Measurements from ENCODE around the gene CDC14B.
"Not testable (repeated sequence)": the region's sequence is repeated elsewhere in the genome, so short reads cannot be mapped to it uniquely, and the experiment has no call there.

CDC14B gene

DNA sequence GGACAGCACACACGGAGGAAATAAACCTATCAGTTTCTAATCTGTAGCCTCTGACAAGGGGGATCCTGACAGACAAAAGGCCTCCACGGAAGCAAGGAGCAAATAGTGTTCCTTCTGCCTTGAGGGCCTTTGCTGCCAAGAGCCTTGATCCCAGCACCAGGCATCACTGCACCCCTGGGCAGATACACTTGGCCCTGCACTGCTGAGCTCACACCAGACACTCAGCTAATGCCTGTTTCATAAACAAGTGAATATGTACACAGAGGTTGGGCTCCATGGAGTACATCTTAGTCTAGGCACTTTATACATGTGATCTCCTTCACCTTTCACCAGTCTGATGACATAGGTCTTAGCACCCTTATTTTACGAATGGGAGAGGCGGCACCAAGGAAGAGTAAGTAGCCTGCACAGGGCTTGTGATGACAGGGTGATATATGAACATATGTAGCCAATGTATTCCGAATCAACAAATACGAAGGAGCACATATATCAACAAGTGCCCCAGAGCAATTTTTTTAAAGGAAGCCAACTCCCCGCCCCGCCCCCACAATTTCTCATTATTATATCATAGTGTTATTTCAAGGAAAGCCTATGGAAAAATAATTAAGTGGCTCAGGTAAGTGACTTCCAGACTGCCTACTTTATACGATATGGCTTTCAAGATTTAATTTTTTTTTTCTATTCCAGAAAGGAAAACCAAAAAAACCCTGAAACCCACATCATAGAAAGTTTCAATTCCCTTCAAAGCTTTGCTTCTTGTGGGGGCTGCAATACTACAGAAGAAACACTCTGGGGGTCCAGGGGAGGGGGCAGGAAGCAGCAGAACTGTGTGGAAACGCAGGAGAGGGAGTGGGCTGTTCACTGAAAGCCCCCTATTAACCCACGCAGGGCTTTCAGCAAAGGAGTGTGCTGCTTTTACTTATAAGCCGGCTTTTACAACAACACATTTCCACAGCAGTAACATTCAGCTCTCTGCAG lies 32.0 kb downstream of the CDC14B start:
- H3K4me1 ChIP-seq (ENCODE audit: insufficient read depth, low read length, poor library complexity, severe bottlenecking) = no peaks in the 10 kb centered on the region
- H2AFZ ChIP-seq (ENCODE audit: low read length) = no peak overlapping the region
- no peaks in the 10 kb centered on the region for H4K20me1 ChIP-seq (ENCODE audit: insufficient read depth, low read length, poor library complexity, severe bottlenecking)
- no peaks in the 10 kb centered on the region for H3K36me3 ChIP-seq (ENCODE audit: insufficient read depth, low read length)
- H3K9me3 ChIP-seq (ENCODE audit: insufficient read depth, low read depth, low read length) = no peaks in the 10 kb centered on the region
- no peaks in the 10 kb centered on the region for H3F3A ChIP-seq (ENCODE audit: low read depth)
- H3K4me2 ChIP-seq (ENCODE audit: low read depth, low read length, poor library complexity, severe bottlenecking) = no peak overlapping the region
- H3K79me2 ChIP-seq (ENCODE audit: insufficient read depth, low read length) = no peaks in the 10 kb centered on the region
- no peaks in the 10 kb centered on the region for H3K27me3 ChIP-seq (ENCODE audit: insufficient read depth, low read length, poor library complexity, severe bottlenecking)
- no peaks in the 10 kb centered on the region for H3K9me2 ChIP-seq (replicated peaks; ENCODE audit: low read depth, low read length)
- no peak overlapping the region for H3K9ac ChIP-seq (ENCODE audit: low read depth, low read length, poor library complexity, severe bottlenecking)
- no peak for TF ChIP-seq EZH2phosphoT487 (IDR thresholded peaks at IDR 0.05; ENCODE audit: borderline replicate concordance)
- TF ChIP-seq, protein P1, sequence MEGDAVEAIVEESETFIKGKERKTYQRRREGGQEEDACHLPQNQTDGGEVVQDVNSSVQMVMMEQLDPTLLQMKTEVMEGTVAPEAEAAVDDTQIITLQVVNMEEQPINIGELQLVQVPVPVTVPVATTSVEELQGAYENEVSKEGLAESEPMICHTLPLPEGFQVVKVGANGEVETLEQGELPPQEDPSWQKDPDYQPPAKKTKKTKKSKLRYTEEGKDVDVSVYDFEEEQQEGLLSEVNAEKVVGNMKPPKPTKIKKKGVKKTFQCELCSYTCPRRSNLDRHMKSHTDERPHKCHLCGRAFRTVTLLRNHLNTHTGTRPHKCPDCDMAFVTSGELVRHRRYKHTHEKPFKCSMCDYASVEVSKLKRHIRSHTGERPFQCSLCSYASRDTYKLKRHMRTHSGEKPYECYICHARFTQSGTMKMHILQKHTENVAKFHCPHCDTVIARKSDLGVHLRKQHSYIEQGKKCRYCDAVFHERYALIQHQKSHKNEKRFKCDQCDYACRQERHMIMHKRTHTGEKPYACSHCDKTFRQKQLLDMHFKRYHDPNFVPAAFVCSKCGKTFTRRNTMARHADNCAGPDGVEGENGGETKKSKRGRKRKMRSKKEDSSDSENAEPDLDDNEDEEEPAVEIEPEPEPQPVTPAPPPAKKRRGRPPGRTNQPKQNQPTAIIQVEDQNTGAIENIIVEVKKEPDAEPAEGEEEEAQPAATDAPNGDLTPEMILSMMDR (conservative IDR thresholded peaks at IDR 0.05; ENCODE audit: low read length) = no peak
- H3K4me3 ChIP-seq (ENCODE audit: low read length, poor library complexity, severe bottlenecking) = no peak overlapping the region

- H3K4me3 ChIP-seq (ENCODE audit: low read length, poor library complexity, severe bottlenecking) = no peak overlapping the region
- TF ChIP-seq, protein P1 (conservative IDR thresholded peaks at IDR 0.05; ENCODE audit: low read length) = no peak
- TF ChIP-seq EZH2phosphoT487 (IDR thresholded peaks at IDR 0.05; ENCODE audit: borderline replicate concordance) = no peak
Measured at GRCh38 chr9:96585426-96585825, 34.2 kb downstream of the CDC14B start.

DNA sequence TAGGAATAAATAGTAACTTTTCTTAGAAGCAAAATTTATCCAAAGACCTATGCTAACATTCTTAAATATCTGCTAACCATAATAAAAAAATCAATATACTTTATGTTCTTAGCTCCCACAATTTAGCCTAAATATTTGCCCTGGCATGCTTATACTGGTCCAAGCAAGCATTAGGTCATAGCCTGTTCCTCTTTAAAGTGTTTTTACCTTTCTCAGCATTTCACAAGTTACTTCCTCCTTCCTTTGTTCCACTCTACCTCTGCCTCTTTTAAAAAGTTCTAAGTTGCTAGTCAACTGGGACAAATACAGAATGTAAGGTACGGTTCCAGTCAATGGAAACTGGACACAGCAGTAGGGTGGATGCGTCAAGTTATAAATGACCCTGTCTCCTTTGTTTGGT lies 37.4 kb downstream of the CDC14B start:
- not testable (repeated sequence) for H3K27me3 ChIP-seq (ENCODE audit: insufficient read depth, low read length, poor library complexity, severe bottlenecking); H2AFZ ChIP-seq (ENCODE audit: low read length); H3K4me3 ChIP-seq (ENCODE audit: low read length, poor library complexity, severe bottlenecking); H3K4me2 ChIP-seq (ENCODE audit: low read depth, low read length, poor library complexity, severe bottlenecking); H3F3A ChIP-seq (ENCODE audit: low read depth); H3K9me2 ChIP-seq (replicated peaks; ENCODE audit: low read depth, low read length); H4K20me1 ChIP-seq (ENCODE audit: insufficient read depth, low read length, poor library complexity, severe bottlenecking); H3K9ac ChIP-seq (ENCODE audit: low read depth, low read length, poor library complexity, severe bottlenecking); H3K9me3 ChIP-seq (ENCODE audit: insufficient read depth, low read depth, low read length); H3K4me1 ChIP-seq (ENCODE audit: insufficient read depth, low read length, poor library complexity, severe bottlenecking); H3K36me3 ChIP-seq (ENCODE audit: insufficient read depth, low read length); H3K79me2 ChIP-seq (ENCODE audit: insufficient read depth, low read length)

More at GRCh38 chr9:96585426-96585825, 34.2 kb downstream of the CDC14B start:
- H3K4me1 ChIP-seq (ENCODE audit: insufficient read depth, low read length, poor library complexity, severe bottlenecking) = no peaks in the 10 kb centered on the region
- no peaks in the 10 kb centered on the region for H3K9me2 ChIP-seq (replicated peaks; ENCODE audit: low read depth, low read length)
- no peaks in the 10 kb centered on the region for H4K20me1 ChIP-seq (ENCODE audit: insufficient read depth, low read length, poor library complexity, severe bottlenecking)
- H3K36me3 ChIP-seq (ENCODE audit: insufficient read depth, low read length) = no peaks in the 10 kb centered on the region
- H3K9me3 ChIP-seq (ENCODE audit: insufficient read depth, low read depth, low read length) = no peaks in the 10 kb centered on the region
- no peaks in the 10 kb centered on the region for H3K79me2 ChIP-seq (ENCODE audit: insufficient read depth, low read length)
- no peaks in the 10 kb centered on the region for H3K27me3 ChIP-seq (ENCODE audit: insufficient read depth, low read length, poor library complexity, severe bottlenecking)
- no peak overlapping the region for H3K4me2 ChIP-seq (ENCODE audit: low read depth, low read length, poor library complexity, severe bottlenecking)
- no peak overlapping the region for H3K9ac ChIP-seq (ENCODE audit: low read depth, low read length, poor library complexity, severe bottlenecking)
- no peak overlapping the region for H2AFZ ChIP-seq (ENCODE audit: low read length)
- H3F3A ChIP-seq (ENCODE audit: low read depth) = no peaks in the 10 kb centered on the region

All from Loucy (cell line).